HepG2 (cell line): Measurements from ENCODE around the gene GGA2. TPM values are rescaled to one million over a fixed set of nuclear protein-coding genes. Genes with fewer than 3 reads are reported as not detected.

Experiments
- ATAC-seq: fragments of 200-7000 bp; cut with Tn5 transposase; 3 replicates; pipeline ENCODE4 v1.9.1; 2020; ENCODE audit warnings: mild to moderate bottlenecking, moderate library complexity
- BruUV-seq: library from RNA; stranded (reverse); fragments of 400-500 nt; replicated peaks from 2 replicates; lab custom pipeline; 2021; lab: Mats Ljungman, UMichigan
- CTCF ChIA-PET: fragments of 300-600 bp; formaldehyde crosslinking; extraction: SDS; loops from one replicate; lab custom pipeline; 2021; ENCODE audit warnings: low total read pairs, inconsistent platforms, low intra/inter-chr PET ratio; lab: Yijun Ruan, JAX
- POLR2A ChIA-PET: fragments of 350-600 bp; sonication (Branson Sonifier 250); formaldehyde crosslinking; loops from one replicate; lab custom pipeline; 2020; ENCODE audit warnings: antibody characterized with exemption, inconsistent platforms; lab: Yijun Ruan, JAX
- DNase-seq: peaks from one replicate; pipeline ENCODE4 v3.0.0-alpha.2; 2015; ENCODE audit warnings: low spot score
- FAIRE-seq: peaks from 3 replicates; lab custom pipeline; 2011; peaks lifted over from hg19 to GRCh38; lab: Jason Lieb, UNC
- H2AFZ ChIP-seq: one replicate; pipeline ENCODE4 v1.6.1; 2011; ENCODE audit warnings: low read length, inconsistent platforms
- H3K27ac ChIP-seq: fragments of 300-600 bp; 3 replicates; pipeline ENCODE4 v1.8.0; 2011; ENCODE audit warnings: mixed run types, mild to moderate bottlenecking, mixed read lengths, low read length, inconsistent platforms; ENCODE audit not compliant: insufficient read depth; ENCODE audit errors: extremely low read length
- H3K27me3 ChIP-seq, 2 experiments: fragments of 200-600 bp in 1 of 2; 2 replicates in 1 of 2; 3 replicates in 1 of 2; pipeline versions ENCODE4 v1.6.0 to v1.8.0; 2011; ENCODE audit warnings: low read length in 2 of 2, mild to moderate bottlenecking in 2 of 2, moderate library complexity in 2 of 2, inconsistent platforms in 1 of 2; ENCODE audit not compliant: insufficient read depth in 2 of 2, control insufficient read depth in 1 of 2
- H3K36me3 ChIP-seq, 2 experiments: fragments of 200-600 bp in 1 of 2; replicated peaks in 1 of 2; 2 replicates in 1 of 2; 3 replicates in 1 of 2; pipeline versions ENCODE4 v1.5.1 to v1.8.0; 2011; ENCODE audit warnings: low read length in 2 of 2, inconsistent platforms in 1 of 2; ENCODE audit not compliant: insufficient read depth in 2 of 2, control insufficient read depth in 1 of 2
- H3K4me1 ChIP-seq: 2 replicates; pipeline ENCODE4 v1.5.1; 2012; ENCODE audit warnings: low read length, inconsistent platforms; ENCODE audit not compliant: insufficient read depth
- H3K4me2 ChIP-seq: 2 replicates; pipeline ENCODE4 v1.6.0; 2011; ENCODE audit warnings: low read depth, low read length, inconsistent platforms
- H3K4me3 ChIP-seq, 3 experiments: fragments of 200-600 bp in 1 of 3; sonication (generic), shearing (Covaris generic) in 1 of 3; replicated peaks in 1 of 3; 2 replicates each; pipeline ENCODE4 v1.5.1; 2011 to 2016; ENCODE audit warnings: low read length in 3 of 3, inconsistent platforms in 2 of 3, low read depth in 2 of 3, mild to moderate bottlenecking in 2 of 3, control low read depth in 1 of 3, mixed read lengths in 1 of 3; ENCODE audit not compliant: insufficient read depth in 1 of 3
- H3K79me2 ChIP-seq: one replicate; pipeline ENCODE4 v1.6.1; 2011; ENCODE audit warnings: low read length, inconsistent platforms; ENCODE audit not compliant: insufficient read depth
- H3K9ac ChIP-seq: 2 replicates; pipeline ENCODE4 v1.6.0; 2011; ENCODE audit warnings: mild to moderate bottlenecking, low read depth, low read length, inconsistent platforms; ENCODE audit not compliant: insufficient read depth
- H3K9me3 ChIP-seq: 2 replicates; pipeline ENCODE4 v1.5.1; 2012; ENCODE audit warnings: mild to moderate bottlenecking, low read length
- H4K20me1 ChIP-seq: 2 replicates; pipeline ENCODE4 v1.6.0; 2011; ENCODE audit warnings: inconsistent platforms, mild to moderate bottlenecking, low read length, moderate library complexity; ENCODE audit not compliant: insufficient read depth
- AGO1 ChIP-seq: fragments of 200-400 bp; formaldehyde crosslinking; IDR thresholded peaks from 2 replicates; pipeline ENCODE4 v1.6.1; 2017; ENCODE audit warnings: mild to moderate bottlenecking, low read depth, low read length, moderate library complexity; ENCODE audit not compliant: poor library complexity, severe bottlenecking
- AGO2 ChIP-seq: fragments of 200-400 bp; formaldehyde crosslinking; optimal IDR thresholded peaks from 2 replicates; pipeline ENCODE3; 2017; ENCODE audit warnings: mild to moderate bottlenecking, low read depth, low read length, moderate library complexity
- FOSL2 ChIP-seq: sonication (generic); formaldehyde crosslinking; IDR thresholded peaks from 2 replicates; pipeline ENCODE4 v1.4.0; 2020; ENCODE audit warnings: missing genetic modification reagents
- KDM2A ChIP-seq: sonication (generic); formaldehyde crosslinking; IDR thresholded peaks from 2 replicates; pipeline ENCODE4 v1.4.0; 2020; ENCODE audit warnings: low read depth, missing genetic modification reagents, borderline replicate concordance
- MAFG ChIP-seq: sonication (generic); formaldehyde crosslinking; IDR thresholded peaks from 2 replicates; pipeline ENCODE4 v1.5.1; 2020; ENCODE audit warnings: mild to moderate bottlenecking, missing genetic modification reagents
- RAD21 ChIP-seq: fragments of 450-650 bp; formaldehyde crosslinking; IDR thresholded peaks from 2 replicates; pipeline ENCODE4 v1.5.0; 2020; ENCODE audit warnings: mild to moderate bottlenecking
- SATB2 ChIP-seq: sonication (generic); formaldehyde crosslinking; IDR thresholded peaks from 2 replicates; pipeline ENCODE4 v1.5.0; 2020; ENCODE audit warnings: missing genetic modification reagents
- ZBTB21 ChIP-seq: sonication (generic); formaldehyde crosslinking; IDR thresholded peaks from 2 replicates; pipeline ENCODE4 v1.4.0; 2020; ENCODE audit warnings: missing genetic modification reagents
- ZFP36 ChIP-seq: fragments of 150-350 bp; IDR thresholded peaks from 2 replicates; pipeline ENCODE4 v1.6.1; 2018; ENCODE audit warnings: borderline replicate concordance, low read length, low read depth; ENCODE audit not compliant: partially characterized antibody
- ZFP36L1 ChIP-seq: sonication (generic); formaldehyde crosslinking; IDR thresholded peaks from 2 replicates; pipeline ENCODE4 v1.8.0; 2022; ENCODE audit warnings: mild to moderate bottlenecking, missing genetic modification reagents, moderate library complexity
- ZNF180 ChIP-seq: sonication (generic); formaldehyde crosslinking; IDR thresholded peaks from 2 replicates; pipeline ENCODE4 v1.4.0; 2020; ENCODE audit warnings: low read depth, missing genetic modification reagents, borderline replicate concordance
- ZNF232 ChIP-seq: sonication (generic); formaldehyde crosslinking; IDR thresholded peaks from 2 replicates; pipeline ENCODE4 v1.4.0; 2020; ENCODE audit warnings: missing genetic modification reagents, borderline replicate concordance
- ZNF251 ChIP-seq: sonication (generic); formaldehyde crosslinking; IDR thresholded peaks from 2 replicates; pipeline ENCODE4 v1.9.0; 2021; ENCODE audit warnings: mild to moderate bottlenecking, missing genetic modification reagents
- ZNF747 ChIP-seq: sonication (generic); formaldehyde crosslinking; IDR thresholded peaks from 2 replicates; pipeline ENCODE4 v1.8.1; 2023; ENCODE audit warnings: missing genetic modification reagents, mild to moderate bottlenecking, borderline replicate concordance
- ZNF749 ChIP-seq: sonication (generic); formaldehyde crosslinking; IDR thresholded peaks from 2 replicates; pipeline ENCODE4 v1.8.0; 2022; ENCODE audit warnings: mild to moderate bottlenecking, missing genetic modification reagents, moderate library complexity, borderline replicate concordance
- ZNF775 ChIP-seq: sonication (generic); formaldehyde crosslinking; IDR thresholded peaks from 2 replicates; pipeline ENCODE4 v1.4.0; 2020; ENCODE audit warnings: missing genetic modification reagents, mild to moderate bottlenecking, moderate library complexity, borderline replicate concordance
- WGBS: methylation state at CpG from one replicate; pipeline ENCODE4 v1.1.6; 2017; ENCODE audit warnings: low lambda C conversion rate; 5-methylcytosine and 5-hydroxymethylcytosine counted together
- in situ Hi-C: cut with HindIII; loops from 2 replicates; pipeline ENCODE4 v1.10.0; 2017; ENCODE audit warnings: low pct_unique_long_range_greater_than_20kb; ENCODE audit not compliant: extremely low pct_ligation_motif_present
- intact Hi-C: fragments of 100-400 bp; cut with micrococcal nuclease; formaldehyde crosslinking; loops from one replicate; pipeline ENCODE4 v1.10.0; 2022; ENCODE audit not compliant: unreplicated experiment
- polyA plus RNA-seq, 8 experiments: library from polyadenylated mRNA; depleted of rRNA in 3 of 8; stranded (reverse) in 7 of 8; unstranded in 1 of 8; fragments of >200 nt; fragmentation: Illumina TruSeq in 4 of 8; extraction: Trizol in 4 of 8; gene quantifications; 2 replicates each; pipeline versions ENCODE4 v1.2.1 to v1.2.3, GENCODE V29; 2011 to 2016; ENCODE audit warnings: low read depth in 4 of 8, missing spikeins in 1 of 8, mixed read lengths in 1 of 8; ENCODE audit not compliant: insufficient read depth in 1 of 8
- total RNA-seq, 5 experiments: library from RNA; depleted of rRNA; stranded (reverse); fragments of >200 nt; fragmentation: Illumina TruSeq; extraction: Trizol; gene quantifications; 2 replicates each; pipeline ENCODE4 v1.2.3, GENCODE V29; 2016; ENCODE audit warnings: low read depth in 1 of 5
- TF ChIP-seq, protein P1 (sequence below): sonication (generic); formaldehyde crosslinking; IDR thresholded peaks from 2 replicates; pipeline ENCODE4 v1.4.0; 2020; ENCODE audit warnings: mild to moderate bottlenecking, low read depth, missing genetic modification reagents
- TF ChIP-seq, protein P2 (sequence below): sonication (generic); formaldehyde crosslinking; IDR thresholded peaks from 2 replicates; pipeline ENCODE4 v1.8.0; 2022; ENCODE audit warnings: mild to moderate bottlenecking, missing genetic modification reagents, moderate library complexity

GGA2 gene
- total and polyA plus RNA-seq, 2 of the 13 experiments (the other 11 are each of a cell fraction or from before 2014, with no cell fraction given) = 51.5 to 69.8 TPM

DNA sequence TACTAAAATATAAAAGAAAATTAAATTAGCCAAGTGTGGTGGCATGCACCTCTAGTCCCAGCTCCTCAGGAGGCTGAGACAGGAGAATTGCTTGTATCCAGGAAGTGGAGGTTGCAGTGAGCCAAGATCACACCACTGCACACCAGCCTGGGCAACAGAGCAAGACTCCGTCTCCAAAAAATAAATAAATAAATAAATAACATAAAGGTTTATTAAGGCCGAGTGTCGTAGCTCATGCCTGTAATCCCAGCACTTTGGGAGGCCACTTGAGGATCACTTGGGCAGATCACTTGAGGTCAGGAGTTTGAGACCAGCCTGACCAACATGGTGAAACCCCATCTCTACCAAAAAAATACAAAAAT, 30.5 kb upstream of the GGA2 start (continued):
- TF ChIP-seq MAFG (CRISPR knock-in tag) = 0 out of 2 replicates have a peak, but pooled peaks have one; percentile 29
- 0 out of 2 replicates have a peak, but pooled peaks have one; percentile 59 for TF ChIP-seq SATB2 (CRISPR knock-in tag)
- TF ChIP-seq ZNF232 (CRISPR knock-in tag) = 0 out of 2 replicates have a peak, but pooled peaks have one; percentile 39

DNA sequence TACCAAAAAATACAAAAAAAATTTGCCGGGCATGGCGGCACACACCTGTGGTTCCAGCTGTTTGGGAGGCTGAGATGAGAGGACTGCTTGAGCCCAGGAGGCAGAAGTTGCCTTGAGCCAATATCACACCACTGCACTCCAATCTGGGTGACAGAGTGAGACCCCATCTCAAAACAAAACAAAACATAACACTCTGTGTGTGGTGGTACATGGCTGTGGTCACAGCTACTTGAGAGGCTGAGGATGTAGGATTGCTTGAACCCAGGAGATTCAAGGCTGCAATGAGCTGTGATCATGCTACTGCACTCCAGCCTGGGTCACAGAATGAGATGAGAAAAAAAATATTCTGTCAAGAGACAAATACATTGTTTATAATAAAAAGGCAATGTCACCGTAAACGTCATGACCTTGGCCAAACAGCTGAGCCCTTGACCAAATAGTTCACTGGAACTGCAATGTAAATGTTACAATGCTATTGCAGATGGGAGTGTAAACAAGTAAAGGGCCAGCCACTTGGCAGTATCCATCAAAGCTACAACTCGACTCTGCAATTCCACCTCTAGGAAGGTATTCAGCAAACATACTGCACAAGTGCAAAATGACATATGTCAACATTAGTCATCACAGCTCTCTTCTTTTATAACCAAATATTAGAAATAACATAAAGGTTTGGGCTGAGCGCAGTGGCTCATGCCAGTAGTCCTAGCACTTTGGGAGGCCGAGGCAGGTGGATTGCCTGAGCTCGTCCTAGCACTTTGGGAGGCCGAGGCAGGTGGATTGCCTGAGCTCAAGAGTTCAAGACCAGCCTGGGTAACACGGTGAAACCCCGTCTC, 29.9 kb upstream of the GGA2 start:
- DNase-seq (peak; percentile 99), FAIRE-seq (peak; percentile 73), ATAC-seq (peak; percentile 95)
- BruUV-seq = no TSS peak
- CTCF ChIA-PET = interaction anchor here (2.0 kb wide), 1 partner anchor 17 kb away, joined by 8 read pairs; the partner anchor contains the start of genes EARS2 and UBFD1
- intact Hi-C loops = loop anchor here (2.0 kb wide), 2 partner anchors 17 to 31 kb away; partner anchors contain the start of genes EARS2 and UBFD1
- Histone ChIP-seq H2AFZ (no peak overlapping the region), H3K79me2 (peaks cover 4% of the 10 kb centered on the region), H3K27me3 (no peaks in the 10 kb centered on the region), H3K4me3 (no peak overlapping the region), H3K4me1 (peaks cover 47% of the 10 kb centered on the region), H3K4me2 (peak overlapping the region; percentile 56), H3K36me3 (peaks cover 32 to 56% of the 10 kb centered on the region in 2 experiments), H3K9me3 (no peaks in the 10 kb centered on the region), H4K20me1 (no peaks in the 10 kb centered on the region), H3K9ac (peak overlapping the region; percentile 64), H3K27ac (peak overlapping the region; percentile 91)
- POLR2A ChIA-PET = interaction anchor here (0.7 to 5.5 kb wide), 17 partner anchors 9 to 101 kb away, joined by 3 to 96 read pairs (median 11); partner anchors contain the start of genes DCTN5, EARS2, GGA2 and NDUFAB1
- 54% methylated on average over 11 of the region's 11 CpGs for WGBS
- in situ Hi-C loops = no loop called here
- TF ChIP-seq ZNF180 (CRISPR knock-in tag) (no peak), ZBTB21 (CRISPR knock-in tag) (peak; percentile 96), AGO2 (no peak), ZNF747 (CRISPR knock-in tag) (no peak; the same call in 1 of the 2 replicates), ZNF251 (no peak), AGO1 (no peak), RAD21 (CRISPR knock-in tag) (no peak), ZFP36L1 (CRISPR knock-in tag) (peak; percentile 98), ZNF749 (CRISPR knock-in tag) (peak; percentile 47; the same call in 1 of the 2 replicates), FOSL2 (CRISPR knock-in tag) (peak; percentile 99), ZNF775 (no peak), KDM2A (CRISPR knock-in tag) (peak; percentile 49; the same call in 1 of the 2 replicates), ZFP36 (peak; percentile 67)
- TF ChIP-seq, protein P1, sequence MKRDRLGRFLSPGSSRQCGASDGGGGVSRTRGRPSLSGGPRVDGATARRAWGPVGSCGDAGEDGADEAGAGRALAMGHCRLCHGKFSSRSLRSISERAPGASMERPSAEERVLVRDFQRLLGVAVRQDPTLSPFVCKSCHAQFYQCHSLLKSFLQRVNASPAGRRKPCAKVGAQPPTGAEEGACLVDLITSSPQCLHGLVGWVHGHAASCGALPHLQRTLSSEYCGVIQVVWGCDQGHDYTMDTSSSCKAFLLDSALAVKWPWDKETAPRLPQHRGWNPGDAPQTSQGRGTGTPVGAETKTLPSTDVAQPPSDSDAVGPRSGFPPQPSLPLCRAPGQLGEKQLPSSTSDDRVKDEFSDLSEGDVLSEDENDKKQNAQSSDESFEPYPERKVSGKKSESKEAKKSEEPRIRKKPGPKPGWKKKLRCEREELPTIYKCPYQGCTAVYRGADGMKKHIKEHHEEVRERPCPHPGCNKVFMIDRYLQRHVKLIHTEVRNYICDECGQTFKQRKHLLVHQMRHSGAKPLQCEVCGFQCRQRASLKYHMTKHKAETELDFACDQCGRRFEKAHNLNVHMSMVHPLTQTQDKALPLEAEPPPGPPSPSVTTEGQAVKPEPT (CRISPR knock-in tag) = peak; percentile 70; the same call in 1 of the 2 replicates
- TF ChIP-seq, protein P2, sequence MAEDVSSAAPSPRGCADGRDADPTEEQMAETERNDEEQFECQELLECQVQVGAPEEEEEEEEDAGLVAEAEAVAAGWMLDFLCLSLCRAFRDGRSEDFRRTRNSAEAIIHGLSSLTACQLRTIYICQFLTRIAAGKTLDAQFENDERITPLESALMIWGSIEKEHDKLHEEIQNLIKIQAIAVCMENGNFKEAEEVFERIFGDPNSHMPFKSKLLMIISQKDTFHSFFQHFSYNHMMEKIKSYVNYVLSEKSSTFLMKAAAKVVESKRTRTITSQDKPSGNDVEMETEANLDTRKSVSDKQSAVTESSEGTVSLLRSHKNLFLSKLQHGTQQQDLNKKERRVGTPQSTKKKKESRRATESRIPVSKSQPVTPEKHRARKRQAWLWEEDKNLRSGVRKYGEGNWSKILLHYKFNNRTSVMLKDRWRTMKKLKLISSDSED (CRISPR knock-in tag) = no peak
